Stimulated activated naive CD4-positive, alpha-beta T cell (primary cell): ENCODE measurements around the gene ASIC2.

Experiments used
- DNase-seq, 6 experiments: peaks; one replicate each; lab custom pipeline; 2025; lab: John Stamatoyannopoulos, UW

ASIC2 gene

GRCh38 chr17:33243732-33244131, 49.4 kb downstream of the ASIC2 start:
- no peak for DNase-seq

- DNase-seq = no peak
Measured at GRCh38 chr17:33242375-33243124, 50.5 kb downstream of the ASIC2 start.

GRCh38 chr17:33241390-33241789, 51.7 kb downstream of the ASIC2 start:
- no peak for DNase-seq

GRCh38 chr17:33240362-33240761, 52.7 kb downstream of the ASIC2 start:
- DNase-seq = no peak

- DNase-seq = no peak
Measured at GRCh38 chr17:33239702-33240101, 53.4 kb downstream of the ASIC2 start.

GRCh38 chr17:33234930-33235685, 58.0 kb downstream of the ASIC2 start:
- DNase-seq = no peak

- DNase-seq = no peak
Measured at GRCh38 chr17:33234233-33234632, 58.9 kb downstream of the ASIC2 start.

- DNase-seq = no peak
Measured at GRCh38 chr17:33233811-33234177, 59.3 kb downstream of the ASIC2 start.

GRCh38 chr17:33229499-33229898, 63.6 kb downstream of the ASIC2 start:
- DNase-seq = no peak

- DNase-seq = no peak
Measured at GRCh38 chr17:33229028-33229427, 64.1 kb downstream of the ASIC2 start.

GRCh38 chr17:33228548-33228947, 64.5 kb downstream of the ASIC2 start:
- DNase-seq = no peak

- no peak for DNase-seq
Measured at GRCh38 chr17:33227911-33228310, 65.2 kb downstream of the ASIC2 start.

GRCh38 chr17:33225994-33226393, 67.1 kb downstream of the ASIC2 start:
- DNase-seq = no peak

- no peak for DNase-seq
Measured at GRCh38 chr17:33225509-33225908, 67.6 kb downstream of the ASIC2 start.

- DNase-seq = no peak
Measured at GRCh38 chr17:33220036-33220435, 73.1 kb downstream of the ASIC2 start.

GRCh38 chr17:33218698-33219601, 74.1 kb downstream of the ASIC2 start:
- no peak for DNase-seq

GRCh38 chr17:33217891-33218290, 75.2 kb downstream of the ASIC2 start:
- no peak for DNase-seq

- no peak for DNase-seq
Measured at GRCh38 chr17:33214996-33215395, 78.1 kb downstream of the ASIC2 start.

GRCh38 chr17:33210285-33210684, 82.8 kb downstream of the ASIC2 start:
- no peak for DNase-seq

GRCh38 chr17:33209671-33210070, 83.4 kb downstream of the ASIC2 start:
- DNase-seq = no peak

GRCh38 chr17:33207231-33207630, 85.9 kb downstream of the ASIC2 start:
- no peak for DNase-seq

- DNase-seq = no peak
Measured at GRCh38 chr17:33205552-33205951, 87.5 kb downstream of the ASIC2 start.

GRCh38 chr17:33204701-33205100, 88.4 kb downstream of the ASIC2 start:
- no peak for DNase-seq
